ENCODE data around the gene MUC20.

Gene MUC20

GRCh38 chr3:195697582-195698324 is 23.0 kb upstream of the MUC20 start:
- H3K9me3 ChIP-seq (ENCODE audit: insufficient read depth, low read depth, low read length), result no peaks in the 10 kb centered on the region
- no peak overlapping the region for H2AK5ac ChIP-seq (ENCODE audit: low read length)
- H4K12ac ChIP-seq (ENCODE audit: low read depth, low read length), result no peak overlapping the region
- H3K27me3 ChIP-seq (ENCODE audit: insufficient read depth, low read length), result no peaks in the 10 kb centered on the region
- no peak overlapping the region for H2BK120ac ChIP-seq (ENCODE audit: insufficient read depth, low read length, poor library complexity)
- H3K14ac ChIP-seq (ENCODE audit: low read length), result no peak overlapping the region
- peaks cover 16 to 20% of the 10 kb centered on the region in 2 experiments for H3K36me3 ChIP-seq (ENCODE audit: control insufficient read depth in 1 of 2, insufficient read depth in 2 of 2, low read length in 2 of 2)
- no peak overlapping the region for H3K23ac ChIP-seq (ENCODE audit: low read length)
- no peaks in the 10 kb centered on the region for H3K79me1 ChIP-seq (ENCODE audit: low read length)
- H3K79me2 ChIP-seq (ENCODE audit: control insufficient read depth, insufficient read depth, low read length, poor library complexity), result no peaks in the 10 kb centered on the region
- no peak overlapping the region for H4K8ac ChIP-seq (ENCODE audit: low read depth, low read length)
- WGBS (ENCODE audit: extremely low coverage, insufficient coverage, insufficient read length), result no CpG with 5 or more reads among the region's 11 CpGs
- no peak overlapping the region for H3K27ac ChIP-seq (ENCODE audit: low read depth, low read length)
- peaks cover 9 to 11% of the 10 kb centered on the region in 2 experiments for H3K4me1 ChIP-seq (ENCODE audit: control insufficient read depth in 1 of 2, insufficient read depth in 2 of 2, low read length in 2 of 2)
- H3K18ac ChIP-seq (ENCODE audit: low read length), result no peak overlapping the region
- no peak overlapping the region for H3K4me3 ChIP-seq (ENCODE audit: low read depth, low read length)
- no peak overlapping the region for H3K4me2 ChIP-seq (ENCODE audit: low read length)
- H2BK5ac ChIP-seq (ENCODE audit: low read depth, low read length, poor library complexity), result no peak overlapping the region
- H3K9ac ChIP-seq (ENCODE audit: low read length), result no peak overlapping the region
- no peak overlapping the region for H2BK12ac ChIP-seq (ENCODE audit: low read length)
- H2AFZ ChIP-seq (ENCODE audit: insufficient read depth, low read length, poor library complexity), result no peak overlapping the region
- DNase-seq, result no peak
- H3K4ac ChIP-seq (ENCODE audit: low read depth, low read length), result no peak overlapping the region
- no peak overlapping the region for H4K91ac ChIP-seq (ENCODE audit: low read depth, low read length)

DNA sequence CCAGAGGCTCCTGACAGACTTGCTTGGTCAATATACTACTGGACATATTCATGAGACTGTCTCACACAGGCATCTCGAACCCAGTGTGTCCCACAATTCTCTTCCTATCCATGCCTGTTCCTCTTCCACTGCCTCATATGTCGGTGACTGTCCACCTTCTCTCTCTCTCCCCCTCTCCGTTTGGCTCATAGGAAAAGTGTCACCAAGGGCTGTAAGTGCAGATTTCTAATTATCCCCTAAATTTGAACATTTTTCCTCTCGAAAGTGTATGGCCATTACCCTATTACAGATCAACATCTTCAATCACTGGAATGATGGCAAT is 22.5 kb upstream of the MUC20 start:
- Histone ChIP-seq H3K23ac (ENCODE audit: low read length) (no peak overlapping the region), H3K79me2 (ENCODE audit: control insufficient read depth, insufficient read depth, low read length, poor library complexity) (no peaks in the 10 kb centered on the region), H3K9me3 (ENCODE audit: insufficient read depth, low read depth, low read length) (no peaks in the 10 kb centered on the region), H4K12ac (ENCODE audit: low read depth, low read length) (no peak overlapping the region), H2AFZ (ENCODE audit: insufficient read depth, low read length, poor library complexity) (no peak overlapping the region), H2BK120ac (ENCODE audit: insufficient read depth, low read length, poor library complexity) (no peak overlapping the region), H2AK5ac (ENCODE audit: low read length) (no peak overlapping the region), H3K79me1 (ENCODE audit: low read length) (no peaks in the 10 kb centered on the region), H3K18ac (ENCODE audit: low read length) (no peak overlapping the region), H3K4me3 (ENCODE audit: low read depth, low read length) (no peak overlapping the region), H3K27me3 (ENCODE audit: insufficient read depth, low read length) (no peaks in the 10 kb centered on the region), H3K4me2 (ENCODE audit: low read length) (no peak overlapping the region), H3K4me1 (ENCODE audit: control insufficient read depth in 1 of 2, insufficient read depth in 2 of 2, low read length in 2 of 2) (peaks cover 9 to 11% of the 10 kb centered on the region in 2 experiments), H3K27ac (ENCODE audit: low read depth, low read length) (no peak overlapping the region), H4K8ac (ENCODE audit: low read depth, low read length) (no peak overlapping the region), H3K4ac (ENCODE audit: low read depth, low read length) (no peak overlapping the region), H2BK12ac (ENCODE audit: low read length) (no peak overlapping the region), H3K9ac (ENCODE audit: low read length) (no peak overlapping the region), H2BK5ac (ENCODE audit: low read depth, low read length, poor library complexity) (no peak overlapping the region), H3K14ac (ENCODE audit: low read length) (no peak overlapping the region), H4K91ac (ENCODE audit: low read depth, low read length) (no peak overlapping the region), H3K36me3 (ENCODE audit: control insufficient read depth in 1 of 2, insufficient read depth in 2 of 2, low read length in 2 of 2) (peaks cover 14 to 16% of the 10 kb centered on the region in 2 experiments)
- DNase-seq, result no peak
- WGBS (ENCODE audit: extremely low coverage, insufficient coverage, insufficient read length), result no CpG with 5 or more reads among the region's 4 CpGs

- Histone ChIP-seq H2AFZ (ENCODE audit: insufficient read depth, low read length, poor library complexity) (no peak overlapping the region), H4K91ac (ENCODE audit: low read depth, low read length) (no peak overlapping the region), H2BK12ac (ENCODE audit: low read length) (no peak overlapping the region), H3K4me1 (ENCODE audit: control insufficient read depth in 1 of 2, insufficient read depth in 2 of 2, low read length in 2 of 2) (peaks cover 9 to 11% of the 10 kb centered on the region in 2 experiments), H3K79me1 (ENCODE audit: low read length) (no peaks in the 10 kb centered on the region), H4K8ac (ENCODE audit: low read depth, low read length) (no peak overlapping the region), H2BK120ac (ENCODE audit: insufficient read depth, low read length, poor library complexity) (no peak overlapping the region), H3K27me3 (ENCODE audit: insufficient read depth, low read length) (no peaks in the 10 kb centered on the region), H2AK5ac (ENCODE audit: low read length) (no peak overlapping the region), H3K4ac (ENCODE audit: low read depth, low read length) (no peak overlapping the region), H3K36me3 (ENCODE audit: control insufficient read depth in 1 of 2, insufficient read depth in 2 of 2, low read length in 2 of 2) (peaks cover 11 to 15% of the 10 kb centered on the region in 2 experiments), H3K27ac (ENCODE audit: low read depth, low read length) (no peak overlapping the region), H3K18ac (ENCODE audit: low read length) (no peak overlapping the region), H3K9me3 (ENCODE audit: insufficient read depth, low read depth, low read length) (no peaks in the 10 kb centered on the region), H3K4me2 (ENCODE audit: low read length) (no peak overlapping the region), H2BK5ac (ENCODE audit: low read depth, low read length, poor library complexity) (no peak overlapping the region), H3K9ac (ENCODE audit: low read length) (no peak overlapping the region), H3K14ac (ENCODE audit: low read length) (no peak overlapping the region), H4K12ac (ENCODE audit: low read depth, low read length) (no peak overlapping the region), H3K4me3 (ENCODE audit: low read depth, low read length) (no peak overlapping the region), H3K79me2 (ENCODE audit: control insufficient read depth, insufficient read depth, low read length, poor library complexity) (no peaks in the 10 kb centered on the region), H3K23ac (ENCODE audit: low read length) (no peak overlapping the region)
- peak in 1 of 2 donors; percentile 64 for DNase-seq
- WGBS (ENCODE audit: extremely low coverage, insufficient coverage, insufficient read length), result no CpG with 5 or more reads among the region's 5 CpGs
Measured at GRCh38 chr3:195698647-195699387, 22.0 kb upstream of the MUC20 start.

GRCh38 chr3:195699388-195699771 is 21.4 kb upstream of the MUC20 start:
- Histone ChIP-seq H3K14ac (ENCODE audit: low read length) (no peak overlapping the region), H4K8ac (ENCODE audit: low read depth, low read length) (no peak overlapping the region), H3K27me3 (ENCODE audit: insufficient read depth, low read length) (no peaks in the 10 kb centered on the region), H3K36me3 (ENCODE audit: control insufficient read depth in 1 of 2, insufficient read depth in 2 of 2, low read length in 2 of 2) (peaks cover 10 to 11% of the 10 kb centered on the region in 2 experiments), H3K79me1 (ENCODE audit: low read length) (no peaks in the 10 kb centered on the region), H3K79me2 (ENCODE audit: control insufficient read depth, insufficient read depth, low read length, poor library complexity) (no peaks in the 10 kb centered on the region), H3K23ac (ENCODE audit: low read length) (no peak overlapping the region), H4K12ac (ENCODE audit: low read depth, low read length) (no peak overlapping the region), H2BK12ac (ENCODE audit: low read length) (no peak overlapping the region), H3K4me1 (ENCODE audit: control insufficient read depth in 1 of 2, insufficient read depth in 2 of 2, low read length in 2 of 2) (peaks cover 9 to 11% of the 10 kb centered on the region in 2 experiments), H3K9me3 (ENCODE audit: insufficient read depth, low read depth, low read length) (no peaks in the 10 kb centered on the region), H2AK5ac (ENCODE audit: low read length) (no peak overlapping the region), H2BK120ac (ENCODE audit: insufficient read depth, low read length, poor library complexity) (no peak overlapping the region), H3K4me3 (ENCODE audit: low read depth, low read length) (no peak overlapping the region), H2AFZ (ENCODE audit: insufficient read depth, low read length, poor library complexity) (no peak overlapping the region), H2BK5ac (ENCODE audit: low read depth, low read length, poor library complexity) (no peak overlapping the region), H3K9ac (ENCODE audit: low read length) (no peak overlapping the region), H3K18ac (ENCODE audit: low read length) (no peak overlapping the region), H3K4ac (ENCODE audit: low read depth, low read length) (no peak overlapping the region), H3K27ac (ENCODE audit: low read depth, low read length) (no peak overlapping the region), H3K4me2 (ENCODE audit: low read length) (no peak overlapping the region), H4K91ac (ENCODE audit: low read depth, low read length) (no peak overlapping the region)
- no CpG with 5 or more reads among the region's 2 CpGs for WGBS (ENCODE audit: extremely low coverage, insufficient coverage, insufficient read length)
- DNase-seq, result no peak
